Caco-2 (cell line): ENCODE data around the gene KIR3DL1. TPM values are rescaled to one million over a fixed set of nuclear protein-coding genes. Genes with fewer than 3 reads are reported as not detected.
"Not testable (repeated sequence)": the region's sequence is repeated elsewhere in the genome, so short reads cannot be mapped to it uniquely, and the experiment has no call there.

Experiments used
- BruUV-seq: library from RNA; stranded (reverse); fragments of 400-500 nt; replicated peaks from 2 replicates; lab custom pipeline; 2021; lab: Mats Ljungman, UMichigan
- CTCF ChIA-PET: fragments of 300-600 bp; sonication (Branson Sonifier 250); formaldehyde crosslinking; loops from one replicate; lab custom pipeline; 2022; ENCODE audit warnings: antibody characterized with exemption; lab: Charles Lee
- POLR2A ChIA-PET: fragments of 300-600 bp; sonication (Branson Sonifier 250); formaldehyde crosslinking; loops from one replicate; lab custom pipeline; 2022; ENCODE audit warnings: antibody characterized with exemption; lab: Charles Lee
- DNase-seq, 2 experiments: peaks; one replicate each; pipeline versions ENCODE4 v3.0.0 to v3.0.0-alpha.2; 2020 to 2022
- H3K27me3 ChIP-seq: replicated peaks from 2 replicates; pipeline ENCODE4 v1.6.0; 2011; ENCODE audit warnings: low read length; ENCODE audit not compliant: control insufficient read depth, insufficient read depth
- H3K36me3 ChIP-seq: 2 replicates; pipeline ENCODE4 v1.5.1; 2011; ENCODE audit warnings: low read length; ENCODE audit not compliant: control insufficient read depth, insufficient read depth
- H3K4me1 ChIP-seq: fragments of 250-450 bp; sonication (Bioruptor Pico); 2 replicates; pipeline ENCODE4 v1.5.1; 2020; ENCODE audit warnings: mild to moderate bottlenecking
- H3K4me3 ChIP-seq: 2 replicates; pipeline ENCODE4 v1.5.1; 2011; ENCODE audit warnings: low read depth, mild to moderate bottlenecking, control low read depth, low read length
- H3K9me3 ChIP-seq: fragments of 250-450 bp; sonication (Bioruptor Pico); 2 replicates; pipeline ENCODE4 v1.5.1; 2020; ENCODE audit warnings: mild to moderate bottlenecking, moderate library complexity
- H3K27ac Mint-ChIP-seq: one replicate; pipeline ENCODE4 v1.8.0; 2022; ENCODE audit warnings: mixed read lengths; ENCODE audit not compliant: unreplicated experiment
- H3K27me3 Mint-ChIP-seq: one replicate; pipeline ENCODE4 v1.8.0; 2022; ENCODE audit warnings: mixed read lengths; ENCODE audit not compliant: insufficient read depth, unreplicated experiment
- H3K36me3 Mint-ChIP-seq: one replicate; pipeline ENCODE4 v1.8.0; 2022; ENCODE audit warnings: mild to moderate bottlenecking, mixed read lengths; ENCODE audit not compliant: insufficient read depth, unreplicated experiment
- H3K4me1 Mint-ChIP-seq: one replicate; pipeline ENCODE4 v1.8.0; 2022; ENCODE audit warnings: low read depth, mixed read lengths; ENCODE audit not compliant: unreplicated experiment
- H3K4me3 Mint-ChIP-seq: one replicate; pipeline ENCODE4 v1.8.0; 2022; ENCODE audit warnings: mild to moderate bottlenecking, moderate library complexity, mixed read lengths; ENCODE audit not compliant: unreplicated experiment
- H3K9me3 Mint-ChIP-seq: one replicate; pipeline ENCODE4 v1.8.0; 2022; ENCODE audit warnings: mixed read lengths; ENCODE audit not compliant: unreplicated experiment
- intact Hi-C: fragments of 100-400 bp; cut with micrococcal nuclease; formaldehyde crosslinking; loops from one replicate; pipeline ENCODE4 v1.10.0; 2022; ENCODE audit not compliant: unreplicated experiment
- total RNA-seq: library from RNA; stranded (reverse); gene quantifications from 2 replicates; pipeline ENCODE4 v1.2.3, GENCODE V29; 2022

KIR3DL1 gene
- total RNA-seq, 1 experiment from 2014 or later: not detected

- H3K4me3 ChIP-seq, H3K27me3 ChIP-seq, H3K9me3 Mint-ChIP-seq, DNase-seq, POLR2A ChIA-PET, H3K36me3 ChIP-seq, intact Hi-C loops, BruUV-seq, CTCF ChIA-PET, H3K4me1 Mint-ChIP-seq, H3K4me1 ChIP-seq, H3K9me3 ChIP-seq, H3K36me3 Mint-ChIP-seq, H3K27ac Mint-ChIP-seq, H3K4me3 Mint-ChIP-seq: not testable (repeated sequence)
- H3K27me3 Mint-ChIP-seq: peaks cover 20% of the 10 kb centered on the region
Measured at GRCh38 chr19:54775830-54776229, 40.4 kb upstream of the KIR3DL1 start.

GRCh38 chr19:54777851-54778250 is 38.4 kb upstream of the KIR3DL1 start:
- H3K9me3 ChIP-seq, H3K4me3 ChIP-seq, H3K4me1 Mint-ChIP-seq, H3K4me3 Mint-ChIP-seq, H3K36me3 ChIP-seq, H3K27ac Mint-ChIP-seq, DNase-seq, BruUV-seq, H3K36me3 Mint-ChIP-seq, H3K9me3 Mint-ChIP-seq, H3K27me3 ChIP-seq, H3K4me1 ChIP-seq, POLR2A ChIA-PET, intact Hi-C loops, CTCF ChIA-PET: not testable (repeated sequence)
- peaks cover 22% of the 10 kb centered on the region for H3K27me3 Mint-ChIP-seq

- H3K4me1 ChIP-seq, H3K36me3 Mint-ChIP-seq, H3K9me3 Mint-ChIP-seq, CTCF ChIA-PET, H3K36me3 ChIP-seq, H3K4me1 Mint-ChIP-seq, BruUV-seq, H3K27me3 ChIP-seq, H3K27ac Mint-ChIP-seq, POLR2A ChIA-PET, H3K4me3 Mint-ChIP-seq, H3K9me3 ChIP-seq, H3K4me3 ChIP-seq, DNase-seq, intact Hi-C loops: not testable (repeated sequence)
- peaks cover 17% of the 10 kb centered on the region for H3K27me3 Mint-ChIP-seq
Measured at GRCh38 chr19:54778896-54779295, 37.4 kb upstream of the KIR3DL1 start.

GRCh38 chr19:54782916-54783315 is 33.4 kb upstream of the KIR3DL1 start:
- BruUV-seq, H3K9me3 ChIP-seq, CTCF ChIA-PET, H3K27ac Mint-ChIP-seq, intact Hi-C loops, POLR2A ChIA-PET, H3K36me3 Mint-ChIP-seq, H3K27me3 ChIP-seq, H3K4me3 Mint-ChIP-seq, H3K36me3 ChIP-seq, H3K9me3 Mint-ChIP-seq, H3K4me1 ChIP-seq, DNase-seq, H3K4me1 Mint-ChIP-seq, H3K4me3 ChIP-seq: not testable (repeated sequence)
- H3K27me3 Mint-ChIP-seq: peaks cover 12% of the 10 kb centered on the region

- H3K27ac Mint-ChIP-seq, H3K4me3 ChIP-seq, H3K36me3 ChIP-seq, H3K27me3 ChIP-seq, H3K9me3 Mint-ChIP-seq, CTCF ChIA-PET, H3K4me3 Mint-ChIP-seq, H3K9me3 ChIP-seq, H3K4me1 ChIP-seq, BruUV-seq, H3K4me1 Mint-ChIP-seq, H3K36me3 Mint-ChIP-seq, POLR2A ChIA-PET, intact Hi-C loops, DNase-seq: not testable (repeated sequence)
- peaks cover 17% of the 10 kb centered on the region for H3K27me3 Mint-ChIP-seq
Measured at GRCh38 chr19:54786091-54786723, 30.1 kb upstream of the KIR3DL1 start.

GRCh38 chr19:54788154-54788553 is 28.1 kb upstream of the KIR3DL1 start:
- BruUV-seq, POLR2A ChIA-PET, H3K4me3 ChIP-seq, H3K4me1 Mint-ChIP-seq, H3K27me3 ChIP-seq, H3K9me3 Mint-ChIP-seq, H3K36me3 ChIP-seq, DNase-seq, H3K4me3 Mint-ChIP-seq, intact Hi-C loops, H3K4me1 ChIP-seq, H3K36me3 Mint-ChIP-seq, H3K27ac Mint-ChIP-seq, CTCF ChIA-PET, H3K9me3 ChIP-seq: not testable (repeated sequence)
- H3K27me3 Mint-ChIP-seq: peaks cover 18% of the 10 kb centered on the region
